Psoas muscle (tissue), 8 donors: ENCODE measurements around the gene SCN3A. TPM values are rescaled to one million over a fixed set of nuclear protein-coding genes. Genes with fewer than 3 reads are reported as not detected.

Source experiments
- ATAC-seq, 4 donors: fragments of 200-7000 bp; cut with Tn5 transposase; one replicate each; pipeline ENCODE4 v1.9.1; 2020; ENCODE audit warnings: moderate library complexity in 3 of 4, mild to moderate bottlenecking in 2 of 4
- DNase-seq, 2 donors: peaks; one replicate each; pipeline ENCODE4 v3.0.0-alpha.2; 2020
- H3K27ac ChIP-seq: fragments of 200-600 bp; one replicate; pipeline ENCODE4 v1.8.0; 2022
- H3K27me3 ChIP-seq, 3 donors: fragments of 200-600 bp in 1 of 3; one replicate each; pipeline versions ENCODE4 v1.6.1 to v1.8.0; 2013 to 2022; ENCODE audit warnings: low read length in 2 of 3, mild to moderate bottlenecking in 2 of 3, moderate library complexity in 1 of 3; ENCODE audit not compliant: insufficient read depth in 3 of 3
- H3K36me3 ChIP-seq, 2 donors: fragments of 200-600 bp in 1 of 2; one replicate each; pipeline versions ENCODE4 v1.6.1 to v1.8.0; 2013 to 2022; ENCODE audit warnings: low read depth in 1 of 2, mild to moderate bottlenecking in 1 of 2, moderate library complexity in 1 of 2; ENCODE audit not compliant: insufficient read depth in 1 of 2
- H3K4me1 ChIP-seq: fragments of 200-600 bp; one replicate; pipeline ENCODE4 v1.8.0; 2022
- H3K4me3 ChIP-seq: fragments of 200-600 bp; one replicate; pipeline ENCODE4 v1.8.0; 2022; ENCODE audit warnings: mild to moderate bottlenecking
- H3K9me3 ChIP-seq: fragments of 200-600 bp; one replicate; pipeline ENCODE4 v1.8.0; 2022
- CTCF ChIP-seq: fragments of 200-600 bp; IDR thresholded peaks from one replicate; pipeline ENCODE4 v1.8.0; 2022; ENCODE audit warnings: antibody characterized with exemption
- WGBS, 3 donors: extraction: QIAGEN DNeasy Blood & Tissue Kit; methylation state at CpG; one replicate each; pipeline versions ENCODE4 v1.1.6 to v1.1.7; 2013; 5-methylcytosine and 5-hydroxymethylcytosine counted together
- intact Hi-C, 2 donors: fragments of 100-400 bp; cut with DNase I; formaldehyde crosslinking; loops; one replicate each; pipeline versions ENCODE4 v1.11.0 to v1.14.2; 2022
- polyA plus RNA-seq, 3 donors: library from polyadenylated mRNA; stranded (reverse); fragments of 200-250 nt; gene quantifications; one replicate each; pipeline ENCODE4 v1.2.3, GENCODE V29; 2013
- total RNA-seq, 4 donors: library from RNA; stranded (reverse); fragmentation: NEBNext Ultra II Directional in 2 of 4; extraction: Animal tissue kit (Norgen Biotek cat#: 25700) in 2 of 4; gene quantifications; one replicate each; pipeline versions ENCODE4 v1.2.1 to v1.2.4, GENCODE V29; 2021 to 2023
- donor health status: healthy with polysubstance abuse.
- donor health status: DM: no; HTN: no; CAD: no; lungs with moderate emphysema.
- donor health status: Bipolar disorder and iron deficiency.
- donor health status: healthy.
- donor health status: DM: yes; HTN: yes; CAD: no.
- donor health status: DM: no; HTN: no; CAD: no.
- donor health status: DM: no; HTN: no; CAD: no.
- donor health status: DM: yes; HTN: yes; CAD: no.

The SCN3A gene
- total and polyA plus RNA-seq, 7 donors: 0.10 to 1.7 (median 0.58) TPM

GRCh38 chr2:165078913-165079312 is 124.9 kb downstream of the SCN3A start:
- Histone ChIP-seq H3K9me3 (peaks cover 4% of the 10 kb centered on the region), H3K36me3 (no peaks in the 10 kb centered on the region), H3K4me1 (no peaks in the 10 kb centered on the region), H3K27ac (no peak overlapping the region), H3K27me3 (no peaks in the 10 kb centered on the region), H3K4me3 (no peak overlapping the region)
- no peak for TF ChIP-seq CTCF
- ATAC-seq (no peak), DNase-seq (no peak)
- intact Hi-C loops: no loop called here

GRCh38 chr2:165074884-165075283 is 129.0 kb downstream of the SCN3A start:
- TF ChIP-seq CTCF: no peak

GRCh38 chr2:165074323-165074722 is 129.5 kb downstream of the SCN3A start:
- no peaks in the 10 kb centered on the region for H3K27me3 ChIP-seq
- no peak overlapping the region for H3K27ac ChIP-seq
- no peaks in the 10 kb centered on the region for H3K36me3 ChIP-seq
- intact Hi-C loops: no loop called here
- 63 to 80% (median 75%) methylated on average over 3 of the region's 3 CpGs for WGBS, 3 donors
- H3K9me3 ChIP-seq: no peaks in the 10 kb centered on the region
- H3K4me3 ChIP-seq: no peak overlapping the region
- H3K4me1 ChIP-seq: no peaks in the 10 kb centered on the region
- DNase-seq (no peak), ATAC-seq (no peak)
- no peak for TF ChIP-seq CTCF

More at GRCh38 chr2:165074884-165075283, 129.0 kb downstream of the SCN3A start:
- intact Hi-C loops: no loop called here
- no peak overlapping the region for H3K27ac ChIP-seq
- H3K27me3 ChIP-seq: no peaks in the 10 kb centered on the region
- no peak for DNase-seq
- no peaks in the 10 kb centered on the region for H3K36me3 ChIP-seq
- ATAC-seq: no peak
- H3K9me3 ChIP-seq: no peaks in the 10 kb centered on the region
- no peaks in the 10 kb centered on the region for H3K4me1 ChIP-seq
- H3K4me3 ChIP-seq: no peak overlapping the region

- DNase-seq (no peak), ATAC-seq (no peak)
- Histone ChIP-seq H3K4me3 (no peak overlapping the region), H3K9me3 (no peaks in the 10 kb centered on the region), H3K36me3 (no peaks in the 10 kb centered on the region), H3K27ac (no peak overlapping the region), H3K4me1 (no peaks in the 10 kb centered on the region), H3K27me3 (no peaks in the 10 kb centered on the region)
- 81 to 88% (median 86%) methylated on average over 9 of the region's 9 CpGs for WGBS, 3 donors
- intact Hi-C loops: no loop called here
- TF ChIP-seq CTCF: no peak
Measured at GRCh38 chr2:165070076-165070475, 133.8 kb downstream of the SCN3A start.

GRCh38 chr2:165069151-165069550 is 134.7 kb downstream of the SCN3A start:
- DNase-seq: no peak
- Histone ChIP-seq H3K27me3 (no peaks in the 10 kb centered on the region), H3K4me1 (no peaks in the 10 kb centered on the region), H3K36me3 (no peaks in the 10 kb centered on the region), H3K9me3 (no peaks in the 10 kb centered on the region), H3K27ac (no peak overlapping the region), H3K4me3 (no peak overlapping the region)
- intact Hi-C loops: no loop called here
- no peak for TF ChIP-seq CTCF
- WGBS, 3 donors: 52 to 70% (median 57%) methylated on average over 1 of the region's 1 CpG
- no peak for ATAC-seq
